Mucosa of gallbladder (tissue), 1 donor: Measurements from ENCODE around the gene CCNI. TPM values are rescaled to one million over a fixed set of nuclear protein-coding genes. Genes with fewer than 3 reads are reported as not detected.
"Not testable (repeated sequence)": the region's sequence is repeated elsewhere in the genome, so short reads cannot be mapped to it uniquely, and the experiment has no call there.

ENCODE experiments used
- DNase-seq: peaks from one replicate; pipeline ENCODE4 v3.0.0-alpha.2; 2020; ENCODE audit warnings: low spot score
- total RNA-seq: library from RNA; stranded (reverse); gene quantifications from one replicate; pipeline ENCODE4 v1.2.1, GENCODE V29; 2021
- donor health status: DM: no; HTN: no; CAD: no.

The CCNI gene
- total RNA-seq = 396 TPM

GRCh38 chr4:77075869-77076799, at the start of gene CCNI:
CCNI (minus strand) TSS chr4:77075989; CDS start chr4:77066362, 9,627 bp downstream.
- peak; percentile 95 for DNase-seq

- no peak for DNase-seq
Measured at GRCh38 chr4:77124576-77124975, 48.8 kb upstream of the CCNI start.

GRCh38 chr4:77123411-77123810, 47.6 kb upstream of the CCNI start:
- DNase-seq = no peak

GRCh38 chr4:77122656-77123055, 46.9 kb upstream of the CCNI start:
- DNase-seq = no peak

GRCh38 chr4:77121736-77122240, 46.0 kb upstream of the CCNI start:
- DNase-seq = no peak

- DNase-seq = no peak
Measured at GRCh38 chr4:77120886-77121508, 45.2 kb upstream of the CCNI start.

GRCh38 chr4:77117721-77118120, 41.9 kb upstream of the CCNI start:
- DNase-seq = no peak

- no peak for DNase-seq
Measured at GRCh38 chr4:77113069-77113468, 37.3 kb upstream of the CCNI start.

- DNase-seq = no peak
Measured at GRCh38 chr4:77110730-77111129, 34.9 kb upstream of the CCNI start.

GRCh38 chr4:77104791-77105540, 29.2 kb upstream of the CCNI start:
- DNase-seq = peak; percentile 67

- no peak for DNase-seq
Measured at GRCh38 chr4:77104388-77104787, 28.6 kb upstream of the CCNI start.

GRCh38 chr4:77100234-77100633, 24.4 kb upstream of the CCNI start:
- no peak for DNase-seq

GRCh38 chr4:77097611-77098010, 21.8 kb upstream of the CCNI start:
- DNase-seq = no peak

GRCh38 chr4:77095101-77095821, 19.5 kb upstream of the CCNI start:
- DNase-seq = peak; percentile 79

- no peak for DNase-seq
Measured at GRCh38 chr4:77094496-77094895, 18.7 kb upstream of the CCNI start.

GRCh38 chr4:77093401-77093800, 17.6 kb upstream of the CCNI start:
- DNase-seq = no peak

- DNase-seq = no peak
Measured at GRCh38 chr4:77092975-77093374, 17.2 kb upstream of the CCNI start.

GRCh38 chr4:77089866-77090265, 14.1 kb upstream of the CCNI start:
- DNase-seq = no peak

GRCh38 chr4:77087027-77087426, 11.2 kb upstream of the CCNI start:
- not testable (repeated sequence) for DNase-seq

- DNase-seq = no peak
Measured at GRCh38 chr4:77084019-77084639, 8.3 kb upstream of the CCNI start.
